Brain microvascular endothelial cell (primary cell): ENCODE measurements around the gene FAM110D.

Experiments used
- DNase-seq: peaks from one replicate; pipeline ENCODE4 v3.0.0-alpha.2; 2020
- H3K27ac ChIP-seq: fragments of 250-450 bp; sonication (Bioruptor Pico); 2 replicates; pipeline ENCODE4 v1.5.1; 2020; ENCODE audit warnings: mild to moderate bottlenecking, moderate library complexity
- H3K27me3 ChIP-seq: fragments of 250-450 bp; sonication (Bioruptor Pico); replicated peaks from 2 replicates; pipeline ENCODE4 v1.5.1; 2020; ENCODE audit warnings: mild to moderate bottlenecking
- H3K36me3 ChIP-seq: fragments of 250-450 bp; sonication (Bioruptor Pico); replicated peaks from 2 replicates; pipeline ENCODE4 v1.5.1; 2020; ENCODE audit warnings: mild to moderate bottlenecking
- H3K4me3 ChIP-seq: 2 replicates; pipeline ENCODE4 v1.5.1; 2011; ENCODE audit warnings: low read depth, mild to moderate bottlenecking, control low read depth, low read length, moderate library complexity
- CTCF ChIP-seq: IDR thresholded peaks from 2 replicates; pipeline ENCODE4 v1.5.1; 2011; ENCODE audit warnings: low read depth, mild to moderate bottlenecking, moderate library complexity, low read length, control low read depth, inconsistent platforms; ENCODE audit errors: missing control alignments
- in situ Hi-C: cut with HindIII; loops from 2 replicates; pipeline ENCODE4 v1.10.0; 2017; ENCODE audit warnings: low sequenced_read_pairs, low pct_ligation_motif_present

The FAM110D gene

DNA sequence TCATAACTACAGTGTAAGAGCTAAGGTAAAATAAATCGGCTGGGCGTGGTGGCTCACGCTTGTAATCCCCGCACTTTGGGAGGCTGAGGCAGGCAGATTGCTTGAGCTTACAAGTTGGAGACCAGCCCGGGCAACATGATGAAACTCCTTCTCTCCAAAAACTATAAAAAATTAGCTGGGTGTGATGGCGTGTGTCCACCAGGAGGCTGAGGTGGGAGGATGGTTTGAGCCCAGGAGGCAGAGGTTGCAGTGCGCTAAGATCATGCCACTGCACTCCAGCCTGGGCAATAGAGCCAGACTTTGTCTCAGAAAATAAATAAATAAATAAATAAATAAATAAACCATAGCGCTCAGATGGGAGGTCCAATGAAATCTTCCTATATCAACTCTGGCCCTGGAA is 16.7 kb upstream of the FAM110D start:
- in situ Hi-C loops: no loop called here
- no peaks in the 10 kb centered on the region for H3K36me3 ChIP-seq
- H3K4me3 ChIP-seq: no peak overlapping the region

DNA sequence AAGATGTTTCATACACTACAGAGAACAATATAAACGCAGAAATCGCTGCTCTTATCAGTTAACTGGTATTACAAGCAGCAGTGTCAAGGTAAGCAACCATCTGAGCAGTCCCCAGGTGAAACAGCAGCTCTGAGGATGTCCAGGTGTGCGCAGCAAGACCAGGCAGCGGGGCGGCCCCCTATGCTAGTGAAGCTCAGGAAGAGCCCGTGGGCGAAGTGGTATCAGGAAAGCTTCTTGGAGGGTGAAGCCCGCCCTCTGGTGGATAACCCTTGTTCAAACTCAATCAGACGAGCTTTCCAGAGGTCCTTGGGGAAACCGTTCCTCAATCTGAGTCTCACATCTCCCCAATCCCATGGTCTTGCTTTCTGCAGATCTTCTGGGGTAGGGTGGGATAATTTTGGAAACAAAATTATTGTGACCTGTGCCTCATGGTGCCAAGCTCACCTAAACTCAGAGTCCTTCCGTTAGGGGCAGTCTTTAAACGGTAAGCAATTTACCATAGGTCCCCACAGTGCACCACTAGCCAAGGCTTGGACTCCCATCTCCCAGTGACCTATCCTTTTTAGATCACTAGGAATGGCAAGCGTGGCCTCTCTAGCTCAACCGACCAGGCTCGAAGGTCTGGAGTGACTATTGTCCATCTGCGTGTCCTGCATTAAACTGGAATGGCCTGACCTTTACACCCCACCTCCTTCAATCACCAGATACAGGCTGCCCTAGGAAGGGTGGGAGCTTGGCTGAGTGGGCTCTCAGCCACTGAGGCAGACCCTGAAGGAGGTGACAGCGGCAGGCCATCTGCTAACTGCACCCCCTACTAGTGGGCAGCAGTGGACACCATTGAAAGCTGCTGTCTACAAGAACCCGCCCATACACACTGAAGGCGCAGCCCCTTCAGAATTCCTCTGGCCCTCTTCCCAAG is 13.6 kb upstream of the FAM110D start:
- in situ Hi-C loops: no loop called here
- Histone ChIP-seq H3K27me3 (peaks cover 6% of the 10 kb centered on the region), H3K36me3 (no peaks in the 10 kb centered on the region), H3K4me3 (no peak overlapping the region), H3K27ac (no peak overlapping the region)
- DNase-seq: peak; percentile 68
- peak; percentile 83 for TF ChIP-seq CTCF

More for the DNA sequence above, 16.7 kb upstream of the FAM110D start:
- H3K27ac ChIP-seq: no peak overlapping the region
- TF ChIP-seq CTCF: peak; percentile 17
- no peaks in the 10 kb centered on the region for H3K27me3 ChIP-seq
- DNase-seq: no peak

GRCh38 chr1:26145960-26146294 is 13.0 kb upstream of the FAM110D start:
- Histone ChIP-seq H3K27me3 (peaks cover 6% of the 10 kb centered on the region), H3K4me3 (no peak overlapping the region), H3K36me3 (no peaks in the 10 kb centered on the region), H3K27ac (no peak overlapping the region)
- no peak for TF ChIP-seq CTCF
- in situ Hi-C loops: no loop called here
- DNase-seq: no peak

- no peak overlapping the region for H3K4me3 ChIP-seq
- no peak for DNase-seq
- H3K27me3 ChIP-seq: peaks cover 6% of the 10 kb centered on the region
- no peaks in the 10 kb centered on the region for H3K36me3 ChIP-seq
- TF ChIP-seq CTCF: no peak
- in situ Hi-C loops: no loop called here
- H3K27ac ChIP-seq: no peak overlapping the region
Measured at GRCh38 chr1:26148887-26149286, 10.0 kb upstream of the FAM110D start.

- no peak for TF ChIP-seq CTCF
- H3K36me3 ChIP-seq: no peaks in the 10 kb centered on the region
- H3K27ac ChIP-seq: no peak overlapping the region
- in situ Hi-C loops: no loop called here
- H3K4me3 ChIP-seq: no peak overlapping the region
- no peak for DNase-seq
- peaks cover 13% of the 10 kb centered on the region for H3K27me3 ChIP-seq
Measured at GRCh38 chr1:26153966-26154532, 4.8 kb upstream of the FAM110D start.
